ENCODE results near the gene RGS9.
"Not testable (repeated sequence)": the region's sequence is repeated elsewhere in the genome, so short reads cannot be mapped to it uniquely, and the experiment has no call there.

The RGS9 gene

DNA sequence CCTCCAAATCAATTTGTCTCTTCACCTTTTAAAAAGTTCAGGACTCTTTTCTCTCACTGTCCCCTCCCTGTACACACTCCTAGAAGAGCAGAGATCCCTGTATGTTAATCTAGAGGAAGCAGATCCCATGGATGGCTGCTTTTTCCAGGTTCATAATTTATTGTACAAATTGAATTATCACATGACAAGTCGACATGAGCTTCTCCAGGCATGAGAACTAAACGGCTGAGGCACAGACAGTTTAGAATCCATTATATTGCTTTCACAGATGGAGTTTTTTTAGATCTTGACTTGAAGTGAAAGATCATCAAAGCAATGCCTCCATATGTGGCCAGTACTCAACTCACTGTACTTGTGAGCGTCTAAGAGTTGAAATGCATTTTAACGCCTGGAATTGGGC is 47.9 kb downstream of the RGS9 start:
- no peak for DNase-seq

DNA sequence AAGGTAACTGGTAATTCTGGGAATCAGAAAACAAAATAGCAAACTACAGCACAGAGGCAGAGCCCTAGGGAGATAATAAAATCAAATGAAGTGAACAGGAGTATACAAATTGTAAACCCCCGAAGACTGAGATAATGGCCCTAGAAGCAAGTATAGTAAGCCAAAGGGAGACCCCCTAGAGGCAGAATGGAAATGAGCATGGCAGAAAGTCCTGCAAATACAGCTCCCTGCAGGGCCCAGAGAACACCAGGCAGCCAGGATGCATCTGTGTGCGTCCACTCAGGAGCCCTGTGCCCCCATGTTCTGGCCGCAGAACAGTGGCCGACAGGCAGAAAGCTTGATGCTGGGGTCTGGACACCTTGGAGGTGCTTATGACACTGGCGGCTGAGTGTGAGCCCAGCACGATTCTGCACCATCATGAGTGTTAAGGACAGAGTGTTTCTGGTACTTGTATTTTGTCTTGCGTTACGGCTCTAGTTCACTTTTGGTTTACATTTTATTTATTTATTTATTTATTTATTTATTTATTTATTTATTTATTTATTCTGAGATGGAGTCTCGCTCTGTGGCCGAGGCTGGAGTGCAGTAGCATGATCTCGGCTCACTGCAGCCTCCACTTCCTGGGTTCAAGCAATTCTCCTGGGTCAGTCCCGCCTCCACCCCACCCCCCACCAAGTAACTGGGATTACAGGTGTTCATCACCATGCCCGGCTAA is 48.7 kb downstream of the RGS9 start:
- no peak for DNase-seq

DNA sequence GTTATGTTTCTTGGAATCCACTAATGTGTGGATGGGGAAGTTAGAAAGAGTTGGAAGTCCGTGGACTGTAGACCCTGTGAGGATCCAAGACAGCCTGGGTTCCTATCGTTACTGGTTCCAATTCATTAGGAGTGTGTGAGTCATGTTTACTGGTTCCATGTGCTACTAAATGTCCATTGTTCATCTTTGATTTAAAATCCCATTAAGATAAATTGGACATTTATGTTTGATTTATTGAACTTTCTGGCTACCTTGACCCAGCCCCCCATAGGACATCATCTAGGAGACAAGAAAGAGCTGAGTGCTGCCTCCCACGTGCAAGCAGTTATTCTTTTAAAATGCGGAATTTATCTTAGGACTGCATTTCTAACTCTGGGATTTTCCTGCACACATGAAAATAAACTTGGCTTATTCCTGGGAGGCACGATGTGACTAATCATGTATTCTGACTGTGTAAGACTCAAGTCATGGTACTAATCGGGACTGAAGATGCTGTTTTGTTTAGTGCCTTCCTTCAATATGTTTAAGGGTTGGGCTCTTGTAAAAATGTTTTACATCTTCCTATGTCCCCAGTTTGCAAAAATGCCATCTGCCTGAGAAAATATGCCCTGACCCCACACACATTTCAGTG is 53.4 kb downstream of the RGS9 start:
- DNase-seq, result no peak

DNA sequence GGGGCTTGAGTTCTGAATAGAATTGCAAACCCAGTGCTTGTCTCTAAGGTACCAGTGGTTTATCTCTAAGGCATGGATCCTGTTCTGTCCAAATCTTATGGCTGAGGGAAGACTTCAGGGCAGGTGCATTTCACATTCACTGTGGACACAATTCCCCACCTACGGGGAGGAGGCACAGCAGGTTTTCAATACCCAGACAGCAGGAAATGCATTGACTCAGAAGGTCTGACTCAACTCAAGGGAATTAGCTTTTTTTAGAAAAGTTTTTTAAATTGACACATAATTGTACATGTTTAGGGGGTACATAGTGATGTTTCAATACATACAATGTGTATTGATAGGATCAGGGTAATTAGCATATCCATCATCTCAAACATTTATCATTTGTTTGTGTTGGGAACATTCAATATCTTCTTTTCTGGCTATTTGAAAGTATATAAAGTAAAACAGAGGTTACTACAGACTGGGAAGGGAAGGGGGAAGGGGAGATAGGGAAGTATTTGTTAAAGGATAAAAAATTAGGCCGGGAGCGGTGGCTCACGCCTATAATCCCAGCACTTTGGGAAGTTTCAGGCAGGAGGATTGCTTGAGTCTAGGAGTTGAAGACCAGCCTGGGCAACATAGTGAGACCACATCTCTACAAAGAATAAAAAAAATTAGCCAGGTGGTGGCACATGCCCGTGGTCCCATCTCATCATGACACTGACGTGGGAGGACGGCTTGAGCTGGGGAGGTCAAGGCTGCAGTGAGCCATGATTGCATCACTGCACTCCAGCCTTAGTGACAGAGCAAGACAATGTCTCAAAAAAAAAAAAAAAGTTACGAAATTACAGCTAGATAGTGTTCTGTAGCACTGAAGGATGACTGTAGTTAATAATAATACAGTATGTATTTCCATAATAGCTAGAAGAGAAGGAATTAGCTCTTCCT is 54.9 kb downstream of the RGS9 start:
- no peak for DNase-seq

DNA sequence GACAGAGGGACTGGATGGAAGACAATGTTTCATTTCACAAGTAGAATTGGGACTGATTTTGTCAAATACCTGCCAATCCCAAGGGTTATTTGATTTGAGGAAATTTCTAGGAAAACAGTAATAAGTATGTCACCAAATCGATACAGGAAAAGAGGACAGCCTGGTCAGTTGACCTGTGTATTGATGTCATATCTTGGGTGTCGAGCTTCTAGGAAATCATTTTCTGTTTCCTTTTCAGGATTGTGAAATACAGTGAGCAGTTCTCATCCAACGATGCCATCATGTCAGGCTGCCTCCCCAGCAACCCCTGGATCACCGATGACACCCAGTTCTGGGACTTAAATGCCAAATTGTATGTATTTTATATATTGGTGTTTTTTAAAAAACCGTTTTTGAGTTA is 56.1 kb downstream of the RGS9 start:
- no peak for DNase-seq

DNA sequence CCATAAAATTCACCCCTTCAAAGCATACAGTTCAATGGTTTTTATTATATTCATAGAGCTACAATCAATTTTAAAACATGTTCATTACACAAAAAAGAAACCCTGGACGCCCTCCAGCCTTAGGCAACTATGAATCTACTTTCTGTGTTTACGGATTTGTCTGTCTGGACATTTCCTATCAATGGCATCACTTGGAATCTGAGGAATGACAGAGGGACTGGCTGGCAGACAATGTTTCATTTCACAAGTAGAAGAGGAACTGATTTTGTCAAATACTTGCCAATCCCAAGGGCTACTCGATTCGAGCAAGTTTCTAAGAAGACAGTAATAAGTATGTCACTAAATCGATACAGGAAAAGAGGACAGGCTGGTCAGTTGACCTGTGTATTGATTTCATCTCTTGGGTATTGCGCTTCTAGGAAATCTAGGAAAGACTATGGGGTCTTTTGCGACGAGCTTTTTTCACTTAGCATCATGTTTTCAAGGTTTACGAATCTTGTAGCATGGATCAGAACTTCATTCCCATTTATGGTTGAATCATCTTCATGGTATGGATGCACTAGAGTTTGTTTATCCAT is 56.6 kb downstream of the RGS9 start:
- DNase-seq, result no peak

DNA sequence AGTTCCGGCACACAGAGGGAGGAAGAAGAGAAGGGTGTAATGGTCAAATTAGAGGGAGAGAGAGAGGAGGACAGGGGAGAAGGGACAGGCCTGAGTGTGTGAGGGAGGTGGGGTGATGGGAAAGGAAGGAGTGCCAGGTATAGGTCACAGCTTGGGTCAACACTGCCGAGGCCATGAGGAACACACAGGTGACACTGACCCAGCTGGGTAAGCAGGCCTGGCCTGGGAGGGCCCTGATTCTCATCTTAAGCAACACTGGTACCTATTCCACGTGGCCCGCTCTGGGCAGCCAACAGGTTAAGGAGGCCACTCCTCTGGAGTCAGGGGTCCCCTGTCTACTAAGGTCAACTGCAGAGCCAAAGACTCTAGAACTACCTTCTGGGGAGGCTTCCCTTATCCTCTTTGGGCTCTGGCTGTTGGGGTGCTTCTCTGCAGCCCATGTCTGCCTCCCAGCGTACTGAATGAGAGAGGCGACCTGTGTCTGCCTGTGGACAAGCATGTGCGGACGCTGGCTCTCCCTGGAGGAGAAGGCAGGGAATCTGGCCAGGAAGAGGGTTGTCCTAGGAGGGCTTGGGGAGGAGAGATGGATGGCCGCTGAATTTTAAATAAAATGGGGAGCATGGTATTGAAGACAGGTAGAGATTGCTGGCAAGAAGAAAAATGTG is 57.6 kb downstream of the RGS9 start:
- DNase-seq, result no peak

DNA sequence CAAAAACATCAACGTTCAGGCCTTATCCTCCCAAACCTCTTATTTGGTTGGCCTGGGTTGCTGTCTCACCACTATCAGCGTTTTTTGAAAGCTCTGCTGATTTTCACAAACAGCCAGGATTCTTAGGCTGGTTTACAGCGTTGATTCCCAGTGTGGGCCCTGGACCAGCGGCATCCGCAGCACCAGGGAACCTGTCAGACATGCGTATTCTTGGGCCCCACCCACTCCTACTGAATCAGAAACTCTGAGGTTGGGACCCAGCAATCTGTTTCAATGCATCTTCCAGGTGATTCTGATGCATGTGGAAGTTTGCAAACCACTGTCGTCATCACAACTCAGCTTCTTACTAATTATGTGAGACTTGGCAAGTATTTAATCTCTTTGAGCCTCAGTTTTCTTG is 58.5 kb downstream of the RGS9 start:
- DNase-seq, result no peak

DNA sequence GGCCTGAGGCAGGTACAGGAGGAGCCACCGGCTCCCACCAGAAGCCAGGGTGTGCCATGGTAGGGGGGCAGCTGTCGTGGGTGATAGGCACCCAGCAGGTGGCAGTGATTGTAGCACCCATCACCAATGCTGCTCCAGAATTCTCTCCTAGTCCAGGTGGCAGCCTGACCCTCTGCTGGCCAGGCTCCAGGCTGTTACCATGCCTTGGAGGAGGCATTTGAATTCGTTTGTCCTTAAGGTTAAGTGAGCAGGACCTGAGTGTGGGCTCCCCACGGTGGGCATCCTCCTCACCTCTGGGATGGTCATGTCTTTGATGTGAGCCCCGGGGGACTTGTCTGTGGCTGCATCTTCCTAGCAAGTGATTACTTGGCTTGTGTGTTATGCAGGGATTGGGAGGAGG is 59.4 kb downstream of the RGS9 start:
- DNase-seq, result no peak

DNA sequence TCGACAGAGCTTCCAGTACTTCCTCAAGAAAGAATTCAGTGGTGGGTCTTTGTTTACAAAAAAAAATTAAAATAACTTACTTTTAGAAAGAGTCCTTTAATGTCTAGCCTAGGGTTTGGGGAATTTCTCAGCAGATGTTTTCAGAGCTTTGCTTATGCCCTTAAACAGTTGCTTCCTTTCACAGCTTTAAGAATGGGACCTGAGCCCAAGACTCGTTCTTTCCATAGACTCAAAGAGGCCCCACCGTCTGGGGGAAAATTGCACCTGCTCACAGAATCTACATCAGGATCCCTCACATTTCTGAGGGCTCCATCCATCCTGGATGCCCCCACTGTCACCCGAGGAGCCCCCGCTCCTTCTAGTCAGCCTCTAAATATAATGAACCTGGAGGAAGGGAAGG is 60.0 kb downstream of the RGS9 start:
- DNase-seq, result no peak

DNA sequence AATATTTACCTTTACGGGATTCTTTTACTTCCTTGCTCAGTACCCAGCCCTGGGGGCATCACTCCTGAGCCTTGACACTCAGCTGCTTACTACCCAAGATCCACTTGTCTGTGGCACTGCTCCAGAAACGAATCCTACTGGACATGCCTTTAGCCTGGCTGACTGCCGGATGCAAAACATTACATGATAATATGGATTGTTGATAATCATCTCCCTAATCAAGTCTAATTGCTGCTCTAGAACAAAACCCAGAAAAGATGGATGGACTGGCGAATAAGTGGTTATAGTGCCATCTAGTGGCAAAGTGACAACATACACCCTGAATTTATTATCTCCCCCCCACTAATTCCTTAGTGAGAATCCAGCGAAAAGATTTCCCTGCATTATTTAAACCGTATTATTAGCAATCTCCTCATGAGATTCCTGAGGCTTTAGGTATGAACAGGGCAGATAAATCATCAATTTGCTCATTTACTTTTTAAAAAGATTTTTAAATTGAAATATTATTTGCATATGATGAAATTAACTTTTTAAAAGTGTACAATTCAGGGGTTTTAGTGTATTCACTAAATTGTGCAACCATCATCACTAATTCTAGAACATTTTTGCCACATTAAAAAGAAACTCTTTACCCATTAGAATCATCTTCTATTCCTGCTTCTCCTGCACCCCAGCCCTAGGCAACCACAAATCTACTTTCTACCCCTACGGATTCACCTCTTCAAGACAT is 61.6 kb downstream of the RGS9 start:
- DNase-seq, result peak; percentile 8

DNA sequence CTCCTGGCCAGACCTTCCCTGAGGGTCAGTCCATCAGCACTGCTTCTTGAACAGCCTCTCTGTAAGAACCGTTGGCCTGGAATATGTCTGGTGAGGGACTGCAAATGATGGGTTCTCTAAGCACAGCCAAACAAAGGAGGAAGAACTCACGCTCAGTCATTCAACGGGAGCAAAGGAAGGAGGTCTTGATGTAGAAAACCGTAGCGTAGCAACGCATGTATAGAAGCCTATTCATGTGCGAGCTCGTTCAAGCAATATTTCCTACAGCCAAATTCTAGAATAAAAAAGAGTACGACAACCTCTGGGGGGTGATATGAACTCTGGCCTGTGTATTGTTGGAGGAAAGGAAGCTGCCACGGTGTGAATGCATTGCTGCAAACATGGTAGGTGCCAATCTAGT is 64.2 kb downstream of the RGS9 start:
- no peak for DNase-seq

DNA sequence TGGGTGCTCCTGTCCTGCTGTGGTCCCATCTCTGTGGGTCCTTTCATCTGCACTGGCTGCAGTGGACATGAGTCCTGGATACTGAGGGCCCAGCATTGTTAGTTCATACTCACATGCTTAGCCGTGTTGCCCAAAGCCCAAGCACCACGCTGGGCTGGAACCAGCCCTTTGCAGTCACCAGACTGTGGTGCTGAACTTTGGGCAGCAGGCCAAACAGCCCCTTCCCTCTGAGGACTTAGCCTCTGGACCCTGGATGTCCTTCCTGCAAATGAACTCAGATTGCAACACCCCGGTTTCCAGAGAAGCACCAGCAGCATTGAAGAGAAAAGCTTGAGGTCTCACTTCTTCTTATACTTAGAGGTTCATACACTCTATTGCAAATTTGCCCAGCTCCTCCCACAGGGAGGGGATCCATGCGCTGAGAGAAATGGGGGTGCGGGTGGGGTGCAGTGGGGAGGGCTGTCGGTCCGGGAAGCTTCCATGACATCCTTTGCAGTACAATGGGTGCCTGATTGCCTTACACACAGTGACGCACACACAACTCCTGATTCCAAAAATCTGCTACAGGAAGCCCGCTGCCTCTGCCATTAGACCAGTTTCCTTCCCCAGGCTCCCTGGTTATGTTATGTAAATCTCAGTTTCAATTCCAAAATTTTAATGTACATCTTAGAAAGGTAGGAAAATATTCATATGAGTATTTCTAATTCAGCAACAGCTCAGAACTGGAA is 65.8 kb downstream of the RGS9 start:
- no peak for DNase-seq

DNA sequence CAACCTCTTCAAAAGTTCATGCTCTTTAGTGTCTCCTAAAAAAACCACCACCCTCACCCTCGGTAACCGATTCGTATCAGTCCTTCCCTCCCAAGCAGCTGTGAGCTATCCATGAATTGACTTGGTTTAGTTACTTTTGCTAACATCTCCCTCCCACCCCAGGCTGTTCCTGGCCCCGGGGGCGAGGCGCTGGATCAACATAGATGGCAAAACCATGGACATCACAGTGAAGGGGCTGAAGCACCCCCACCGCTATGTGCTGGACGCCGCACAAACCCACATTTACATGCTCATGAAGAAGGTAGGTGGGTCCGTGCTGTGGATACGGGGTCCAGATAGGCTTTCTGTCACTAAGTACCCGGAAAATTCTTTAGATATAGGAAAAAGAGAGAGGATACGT is 66.8 kb downstream of the RGS9 start:
- DNase-seq, result no peak

DNA sequence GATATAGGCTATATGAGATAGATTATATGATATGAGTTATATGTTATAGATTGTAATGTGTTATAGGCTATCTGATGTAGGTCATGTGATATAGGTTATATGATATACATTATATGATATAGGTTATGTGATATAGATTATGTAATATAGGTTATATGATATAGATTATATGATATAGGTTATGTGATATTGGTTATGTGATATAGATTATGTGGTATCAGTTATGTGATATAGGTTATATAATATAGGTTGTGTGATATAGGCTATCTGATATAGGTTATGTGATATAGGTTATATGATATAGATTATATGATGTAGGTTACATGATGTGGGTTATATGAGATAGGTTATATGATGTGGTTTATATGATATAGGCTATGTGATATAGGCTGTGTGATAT is 68.5 kb downstream of the RGS9 start:
- DNase-seq, result no peak

DNA sequence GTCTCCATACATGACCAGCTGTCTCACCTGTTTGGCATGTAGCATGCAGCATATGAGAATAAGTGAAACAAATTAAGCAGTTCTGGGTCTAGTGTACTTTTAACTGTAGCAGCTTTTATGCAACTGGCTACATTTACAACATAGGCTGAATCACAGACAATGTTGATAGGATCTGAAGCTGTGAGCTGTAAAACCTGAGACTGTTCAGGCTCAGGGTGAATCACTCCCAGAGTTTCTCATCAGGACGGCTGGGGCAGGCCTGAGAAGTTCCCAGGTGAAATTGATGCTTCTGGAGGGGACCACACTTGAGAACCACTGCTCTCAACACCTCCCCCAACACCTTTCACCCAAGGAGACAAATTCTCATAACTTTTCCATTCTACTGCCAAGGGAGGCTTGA is 70.3 kb downstream of the RGS9 start:
- DNase-seq, result not testable (repeated sequence)

DNA sequence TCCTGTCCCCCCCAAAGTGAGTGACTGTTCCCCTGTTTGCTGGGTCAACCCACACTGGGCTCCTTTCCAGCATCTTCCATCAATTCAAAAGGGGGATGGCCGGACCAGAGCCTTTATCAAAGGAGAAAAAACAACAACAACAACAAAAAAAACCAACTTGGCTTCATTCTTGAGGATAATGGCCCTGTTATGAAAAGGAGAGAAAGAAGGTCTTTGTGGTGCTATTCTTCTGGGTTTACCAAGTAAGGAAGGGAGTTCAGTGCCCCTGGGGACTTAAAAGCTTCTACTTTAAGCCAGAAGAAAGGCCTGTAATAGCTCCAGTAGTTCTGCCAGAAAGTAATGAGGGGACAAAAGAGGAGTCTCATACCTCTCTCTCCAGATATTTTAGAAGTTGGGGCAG is 71.5 kb downstream of the RGS9 start:
- DNase-seq, result no peak

DNA sequence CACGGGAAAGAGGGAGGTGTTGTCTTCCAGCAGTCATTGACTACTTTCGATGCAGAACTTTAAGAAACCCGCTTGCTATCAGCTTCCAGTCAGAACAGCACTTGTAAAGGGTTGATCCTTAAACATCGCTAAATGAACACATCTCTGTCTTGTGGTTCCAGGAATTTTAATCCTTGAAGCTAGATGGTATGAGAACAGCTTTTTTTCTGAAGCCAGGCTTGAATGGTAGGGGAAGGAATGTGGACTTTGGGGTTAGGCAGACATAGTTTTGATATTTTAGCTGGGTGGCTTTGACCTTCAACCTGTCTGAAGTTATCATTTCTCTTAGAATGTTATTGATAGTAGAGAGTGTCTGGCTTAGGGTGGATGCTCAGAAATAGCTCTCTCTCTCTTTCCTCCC is 81.1 kb downstream of the RGS9 start:
- DNase-seq, result no peak

DNA sequence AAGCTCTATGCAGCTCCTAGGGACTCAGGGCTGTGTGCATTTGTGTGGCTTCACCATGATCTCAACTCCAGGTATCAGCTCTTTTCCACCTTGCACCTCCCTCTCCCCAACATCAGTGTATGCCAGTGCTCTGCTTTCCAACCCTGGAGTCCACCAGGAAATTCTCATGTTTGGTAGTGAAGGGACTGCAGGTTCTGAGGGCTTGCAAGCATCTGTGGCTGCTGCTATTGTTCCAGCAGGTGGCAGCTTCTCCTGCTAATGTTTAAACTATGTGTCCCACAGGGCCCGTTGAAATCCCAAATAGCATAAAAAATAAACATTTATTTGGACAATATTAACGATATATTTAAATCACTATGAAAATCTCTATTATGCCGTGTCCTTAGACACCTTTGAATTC is 82.0 kb downstream of the RGS9 start:
- DNase-seq, result no peak

DNA sequence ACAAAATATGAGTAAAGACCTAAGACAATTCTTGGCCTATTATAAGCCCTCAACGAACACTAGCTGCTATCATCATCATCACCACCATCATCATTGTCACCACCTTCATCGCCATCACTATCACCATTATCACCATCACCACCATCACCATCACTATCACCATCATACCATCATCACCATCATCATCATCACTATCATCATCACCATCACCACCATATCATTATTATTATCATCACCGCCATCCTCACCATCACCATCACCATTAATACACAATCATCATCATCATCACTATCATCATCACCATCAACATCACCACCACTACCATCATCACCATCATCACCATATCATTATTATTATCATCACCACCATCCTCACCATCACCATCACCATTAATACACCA is 82.5 kb downstream of the RGS9 start:
- no peak for DNase-seq

DNA sequence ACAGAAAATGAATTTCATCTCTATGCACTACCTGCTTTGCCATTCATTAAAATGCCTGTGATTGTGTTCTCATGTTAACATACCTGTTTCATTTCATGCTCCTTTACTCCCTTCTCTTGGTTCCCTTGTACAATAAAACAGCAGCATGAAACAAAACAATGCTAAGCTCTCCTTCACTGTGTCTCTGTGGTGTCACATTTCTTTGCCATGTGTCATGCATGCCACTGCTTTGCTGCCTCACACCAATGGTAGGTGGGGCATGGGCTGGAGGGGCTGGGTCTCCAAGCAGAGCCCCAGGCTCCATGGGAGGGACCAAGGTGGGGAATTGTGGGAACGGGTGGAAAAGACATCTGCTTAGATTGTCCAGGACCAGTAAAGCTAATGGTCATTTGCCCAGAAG is 83.6 kb downstream of the RGS9 start:
- DNase-seq, result no peak

Measured in DMS79 (cell line).